Cerebellar cortex (tissue), 1 donor: Measurements from ENCODE around the gene RBM19.

Experiments used
- DNase-seq: peaks from one replicate; pipeline ENCODE4 v3.0.0-alpha.2; 2015; ENCODE audit warnings: low spot score

The RBM19 gene

GRCh38 chr12:113988064-113988451 lies 21.9 kb upstream of the RBM19 start:
- DNase-seq = no peak

GRCh38 chr12:113987261-113988063 lies 21.3 kb upstream of the RBM19 start:
- no peak for DNase-seq

- no peak for DNase-seq
Observed at GRCh38 chr12:113984464-113984863, 18.3 kb upstream of the RBM19 start.

GRCh38 chr12:113983777-113984448 lies 17.8 kb upstream of the RBM19 start:
- DNase-seq = no peak

GRCh38 chr12:113983265-113983664 lies 17.1 kb upstream of the RBM19 start:
- DNase-seq = no peak

GRCh38 chr12:113981876-113982275 lies 15.8 kb upstream of the RBM19 start:
- no peak for DNase-seq

GRCh38 chr12:113980537-113981337 lies 14.6 kb upstream of the RBM19 start:
- peak; percentile 61 for DNase-seq

GRCh38 chr12:113980054-113980453 lies 13.9 kb upstream of the RBM19 start:
- DNase-seq = no peak

GRCh38 chr12:113978080-113978479 lies 12.0 kb upstream of the RBM19 start:
- no peak for DNase-seq

GRCh38 chr12:113974006-113974405 lies 7.9 kb upstream of the RBM19 start:
- no peak for DNase-seq

- no peak for DNase-seq
Observed at GRCh38 chr12:113973109-113973904, 7.2 kb upstream of the RBM19 start.

- DNase-seq = no peak
Observed at GRCh38 chr12:113971392-113971791, 5.3 kb upstream of the RBM19 start.

GRCh38 chr12:113970211-113970610 lies 4.1 kb upstream of the RBM19 start:
- DNase-seq = no peak

- no peak for DNase-seq
Observed at GRCh38 chr12:113967368-113967767, 1.2 kb upstream of the RBM19 start.

GRCh38 chr12:113962733-113963132 lies 3.4 kb downstream of the RBM19 start:
- no peak for DNase-seq

GRCh38 chr12:113961921-113962710 lies 4.0 kb downstream of the RBM19 start:
- DNase-seq = no peak

GRCh38 chr12:113960030-113960429 lies 6.1 kb downstream of the RBM19 start:
- DNase-seq = no peak

- DNase-seq = no peak
Observed at GRCh38 chr12:113959096-113959495, 7.0 kb downstream of the RBM19 start.

GRCh38 chr12:113958108-113958507 lies 8.0 kb downstream of the RBM19 start:
- DNase-seq = no peak

- no peak for DNase-seq
Observed at GRCh38 chr12:113957627-113958026, 8.5 kb downstream of the RBM19 start.
